Upper lobe of left lung (tissue), 6 donors: ENCODE results near the gene DCLK1. TPM values are rescaled to one million over a fixed set of nuclear protein-coding genes. Genes with fewer than 3 reads are reported as not detected.
A peak's percentile ranks its signal among the peaks of the same experiment; 100 is the strongest.

Source experiments
- ATAC-seq, 2 donors: fragments of 200-7000 bp; cut with Tn5 transposase; one replicate each; pipeline ENCODE4 v1.9.1; 2022; ENCODE audit warnings: mild to moderate bottlenecking in 2 of 2, moderate library complexity in 2 of 2; ENCODE audit not compliant: low FRiP score in 2 of 2
- DNase-seq, 2 donors: peaks; one replicate each; pipeline ENCODE4 v3.0.0-alpha.2; 2019 to 2020
- H3K27ac ChIP-seq, 4 donors: fragments of 200-600 bp; sonication (generic); one replicate each; pipeline ENCODE4 v1.5.1; 2016 to 2019
- H3K27me3 ChIP-seq, 4 donors: fragments of 200-600 bp; sonication (generic); one replicate each; pipeline ENCODE4 v1.5.1; 2017 to 2019
- H3K36me3 ChIP-seq, 4 donors: fragments of 200-600 bp; sonication (generic); one replicate each; pipeline ENCODE4 v1.5.1; 2016 to 2019
- H3K4me1 ChIP-seq, 4 donors: fragments of 200-600 bp; sonication (generic); one replicate each; pipeline ENCODE4 v1.5.1; 2018 to 2019
- H3K4me3 ChIP-seq, 4 donors: fragments of 200-600 bp; sonication (generic); one replicate each; pipeline ENCODE4 v1.5.1; 2017 to 2019; ENCODE audit warnings: mild to moderate bottlenecking in 2 of 4, moderate library complexity in 1 of 4
- H3K9me3 ChIP-seq, 4 donors: fragments of 200-600 bp; sonication (generic); one replicate each; pipeline ENCODE4 v1.5.1; 2018 to 2019
- EP300 ChIP-seq, 4 donors: sonication (generic); formaldehyde crosslinking; IDR thresholded peaks; one replicate each; pipeline ENCODE4 v1.5.1; 2017; ENCODE audit warnings: antibody characterized with exemption in 4 of 4, control low read depth in 2 of 4
- POLR2A ChIP-seq, 4 donors: fragments of 450-650 bp; IDR thresholded peaks; one replicate each; pipeline ENCODE4 v1.5.1; 2016 to 2017; ENCODE audit warnings: antibody characterized with exemption in 4 of 4, mild to moderate bottlenecking in 2 of 4
- POLR2AphosphoS5 ChIP-seq, 2 donors: sonication (generic); formaldehyde crosslinking; IDR thresholded peaks; one replicate each; pipeline ENCODE4 v1.5.1; 2017; ENCODE audit warnings: antibody characterized with exemption in 2 of 2
- WGBS, 2 donors: methylation state at CpG; one replicate each; pipeline ENCODE4 v1.1.5; 2017 to 2018; 5-methylcytosine and 5-hydroxymethylcytosine counted together
- total RNA-seq, 6 donors: library from RNA; depleted of rRNA in 4 of 6; stranded (reverse); fragments of >200 nt in 4 of 6; gene quantifications; one replicate each; pipeline versions ENCODE4 v1.1.0 to v1.2.1, GENCODE V29; 2016 to 2021
- TF ChIP-seq, protein P1 (sequence below), 6 experiments: fragments of 450-650 bp in 4 of 6; fragments of 200-600 bp in 2 of 6; sonication (generic) in 2 of 6; IDR thresholded peaks; one replicate each; pipeline ENCODE4 v1.5.1; 2016 to 2019; ENCODE audit warnings: antibody characterized with exemption in 6 of 6
- donor health status: DM: no; HTN: no; CAD: no; lungs with moderate emphysema.
- donor health status: DM: no; HTN: yes; CAD: no; lungs with severe emphysema.

DCLK1 gene
- total RNA-seq, 6 donors from 2014 or later, result 2.1 to 14.7 (median 3.9) TPM

DNA sequence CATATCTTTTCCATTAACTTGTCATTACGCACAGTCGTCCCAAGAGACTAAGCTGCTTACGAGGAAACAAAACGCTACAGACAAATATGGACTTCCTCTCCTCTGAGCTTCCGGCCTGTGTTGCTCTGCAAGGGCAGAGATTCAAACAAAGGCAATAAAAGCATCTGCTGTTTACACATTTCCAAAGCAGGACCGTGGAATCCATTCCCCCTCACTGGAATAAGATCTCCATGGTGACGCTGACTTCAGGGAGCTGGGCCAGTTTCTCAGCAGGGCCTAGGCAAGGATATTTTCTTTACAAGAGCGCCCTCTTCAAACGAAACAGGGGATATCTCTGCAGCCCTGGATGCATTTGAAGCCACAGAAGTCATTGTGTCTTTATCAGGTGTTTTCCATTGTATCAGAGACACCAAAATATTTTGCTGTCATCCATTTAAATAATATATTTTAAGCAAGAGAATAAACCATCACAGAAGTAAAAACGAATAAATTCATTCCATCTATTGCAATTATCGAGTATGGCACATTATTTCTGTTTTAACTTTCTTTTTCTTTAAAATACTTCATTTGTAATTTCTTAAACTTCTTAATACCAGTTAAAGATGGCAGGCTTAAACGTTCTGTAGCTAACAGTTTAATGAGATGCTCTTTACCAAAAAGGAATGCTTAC is 177.5 kb downstream of the DCLK1 start:
- no peaks in the 10 kb centered on the region for H3K9me3 ChIP-seq
- no peaks in the 10 kb centered on the region for H3K36me3 ChIP-seq
- no peaks in the 10 kb centered on the region for H3K4me1 ChIP-seq
- TF ChIP-seq POLR2AphosphoS5 (IDR thresholded peaks at IDR 0.05), result no peak
- TF ChIP-seq, protein P1, sequence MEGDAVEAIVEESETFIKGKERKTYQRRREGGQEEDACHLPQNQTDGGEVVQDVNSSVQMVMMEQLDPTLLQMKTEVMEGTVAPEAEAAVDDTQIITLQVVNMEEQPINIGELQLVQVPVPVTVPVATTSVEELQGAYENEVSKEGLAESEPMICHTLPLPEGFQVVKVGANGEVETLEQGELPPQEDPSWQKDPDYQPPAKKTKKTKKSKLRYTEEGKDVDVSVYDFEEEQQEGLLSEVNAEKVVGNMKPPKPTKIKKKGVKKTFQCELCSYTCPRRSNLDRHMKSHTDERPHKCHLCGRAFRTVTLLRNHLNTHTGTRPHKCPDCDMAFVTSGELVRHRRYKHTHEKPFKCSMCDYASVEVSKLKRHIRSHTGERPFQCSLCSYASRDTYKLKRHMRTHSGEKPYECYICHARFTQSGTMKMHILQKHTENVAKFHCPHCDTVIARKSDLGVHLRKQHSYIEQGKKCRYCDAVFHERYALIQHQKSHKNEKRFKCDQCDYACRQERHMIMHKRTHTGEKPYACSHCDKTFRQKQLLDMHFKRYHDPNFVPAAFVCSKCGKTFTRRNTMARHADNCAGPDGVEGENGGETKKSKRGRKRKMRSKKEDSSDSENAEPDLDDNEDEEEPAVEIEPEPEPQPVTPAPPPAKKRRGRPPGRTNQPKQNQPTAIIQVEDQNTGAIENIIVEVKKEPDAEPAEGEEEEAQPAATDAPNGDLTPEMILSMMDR (IDR thresholded peaks at IDR 0.05), result peak in 4 of 6 experiments; percentile 17 to 48 (median 32)
- no peak overlapping the region for H3K27ac ChIP-seq
- ATAC-seq, result peak; percentile 50 to 90
- WGBS, 2 donors, result 11 to 13% methylated on average over 12 of the region's 12 CpGs
- H3K27me3 ChIP-seq, result no peaks in the 10 kb centered on the region
- H3K4me3 ChIP-seq, result no peak overlapping the region
- peak in 1 of 2 donors; percentile 36 for DNase-seq

DNA sequence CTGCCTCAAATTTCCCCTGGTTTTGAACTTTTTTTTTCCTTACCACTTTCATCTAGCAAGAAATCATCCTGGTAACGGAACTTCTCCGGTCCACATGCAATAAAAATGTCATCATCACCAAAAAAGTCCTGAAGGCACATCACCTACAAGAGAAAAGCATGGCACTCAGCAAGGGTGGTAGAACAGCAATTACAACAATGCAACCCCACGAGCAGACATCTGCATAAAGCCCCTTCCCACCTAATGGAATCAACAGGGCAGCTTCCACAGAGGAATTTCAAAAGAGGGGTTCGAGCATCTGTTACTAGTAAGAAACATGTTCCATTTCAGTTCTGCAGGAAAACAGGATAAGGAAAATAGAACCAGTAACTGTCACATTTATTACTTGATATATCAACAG is 183.9 kb downstream of the DCLK1 start:
- H3K4me1 ChIP-seq, result no peaks in the 10 kb centered on the region
- no peaks in the 10 kb centered on the region for H3K36me3 ChIP-seq
- WGBS, 2 donors, result 59 to 70% methylated on average over 4 of the region's 4 CpGs
- TF ChIP-seq EP300 (IDR thresholded peaks at IDR 0.05), result no peak
- TF ChIP-seq POLR2A (IDR thresholded peaks at IDR 0.05), result no peak
- TF ChIP-seq, protein P1 (IDR thresholded peaks at IDR 0.05), result no peak
- TF ChIP-seq POLR2AphosphoS5 (IDR thresholded peaks at IDR 0.05), result no peak
- ATAC-seq (no peak), DNase-seq (no peak)
- H3K9me3 ChIP-seq, result peaks cover 0 to 6% (median 0%) of the 10 kb centered on the region in 4 donors
- no peaks in the 10 kb centered on the region for H3K27me3 ChIP-seq
- H3K27ac ChIP-seq, result no peak overlapping the region
- H3K4me3 ChIP-seq, result no peak overlapping the region

GRCh38 chr13:35945368-35945767 is 185.8 kb downstream of the DCLK1 start:
- WGBS, 2 donors, result 71 to 82% methylated on average over 3 to 4 of the region's 4 CpGs
- TF ChIP-seq EP300 (IDR thresholded peaks at IDR 0.05) (no peak), POLR2A (IDR thresholded peaks at IDR 0.05) (no peak), POLR2AphosphoS5 (IDR thresholded peaks at IDR 0.05) (no peak)
- TF ChIP-seq, protein P1 (IDR thresholded peaks at IDR 0.05), result no peak
- no peak for ATAC-seq

DNA sequence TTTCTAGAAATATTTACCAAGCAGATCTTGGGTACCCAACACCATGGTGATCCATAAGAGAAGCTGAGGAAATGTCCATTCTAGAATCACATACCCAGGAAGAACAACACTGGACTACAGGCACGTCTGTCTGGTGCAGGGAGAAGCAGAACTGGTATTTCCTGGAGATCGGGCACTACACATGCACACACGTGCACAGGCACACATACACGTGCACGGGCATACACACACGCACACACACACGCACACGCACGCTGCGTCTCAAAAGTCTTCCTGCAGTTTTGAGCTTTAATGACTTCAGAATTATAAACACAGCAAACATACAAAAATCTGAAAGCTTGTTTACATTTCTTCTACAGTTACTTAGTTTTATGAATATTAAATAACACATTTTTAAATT is 189.8 kb downstream of the DCLK1 start:
- H3K27me3 ChIP-seq, result no peaks in the 10 kb centered on the region
- H3K36me3 ChIP-seq, result no peaks in the 10 kb centered on the region
- H3K27ac ChIP-seq, result no peak overlapping the region
- H3K9me3 ChIP-seq, result peaks cover 0 to 6% (median 0%) of the 10 kb centered on the region in 4 donors
- H3K4me3 ChIP-seq, result no peak overlapping the region
- ATAC-seq, result no peak
- DNase-seq, result no peak
- TF ChIP-seq POLR2AphosphoS5 (IDR thresholded peaks at IDR 0.05) (no peak), POLR2A (IDR thresholded peaks at IDR 0.05) (no peak)
- H3K4me1 ChIP-seq, result no peaks in the 10 kb centered on the region
- 79 to 86% methylated on average over 10 of the region's 10 CpGs for WGBS, 2 donors

More at GRCh38 chr13:35945368-35945767, 185.8 kb downstream of the DCLK1 start:
- Histone ChIP-seq H3K9me3 (peaks cover 0 to 6% (median 0%) of the 10 kb centered on the region in 4 donors), H3K4me1 (no peaks in the 10 kb centered on the region), H3K27me3 (no peaks in the 10 kb centered on the region), H3K4me3 (no peak overlapping the region), H3K27ac (no peak overlapping the region), H3K36me3 (no peaks in the 10 kb centered on the region)
- no peak for DNase-seq

GRCh38 chr13:35940734-35941133 is 190.4 kb downstream of the DCLK1 start:
- Histone ChIP-seq H3K36me3 (no peaks in the 10 kb centered on the region), H3K27me3 (no peaks in the 10 kb centered on the region), H3K4me3 (no peak overlapping the region), H3K4me1 (no peaks in the 10 kb centered on the region), H3K27ac (no peak overlapping the region), H3K9me3 (peaks cover 0 to 6% (median 0%) of the 10 kb centered on the region in 4 donors)
- DNase-seq (no peak), ATAC-seq (no peak)
- WGBS, 2 donors, result 78 to 86% methylated on average over 4 of the region's 4 CpGs
- TF ChIP-seq, protein P1 (IDR thresholded peaks at IDR 0.05), result no peak
- TF ChIP-seq EP300 (IDR thresholded peaks at IDR 0.05) (no peak), POLR2A (IDR thresholded peaks at IDR 0.05) (no peak), POLR2AphosphoS5 (IDR thresholded peaks at IDR 0.05) (no peak)
